Activated CD8-positive, alpha-beta memory T cell treated with anti-CD3 and anti-CD28 coated beads, Interleukin-2, amount 50 U/mL, for 1 hour (primary cell): ENCODE data around the gene MPIG6B.

Source experiments
- DNase-seq: peaks from one replicate; pipeline ENCODE4 v3.0.0-alpha.2; 2020; ENCODE audit errors: extremely low read depth

The MPIG6B gene

GRCh38 chr6:31737315-31737990, 14.3 kb downstream of the MPIG6B start:
- no peak for DNase-seq

- DNase-seq, result no peak
Observed at GRCh38 chr6:31737991-31738979, 15.1 kb downstream of the MPIG6B start.

DNA sequence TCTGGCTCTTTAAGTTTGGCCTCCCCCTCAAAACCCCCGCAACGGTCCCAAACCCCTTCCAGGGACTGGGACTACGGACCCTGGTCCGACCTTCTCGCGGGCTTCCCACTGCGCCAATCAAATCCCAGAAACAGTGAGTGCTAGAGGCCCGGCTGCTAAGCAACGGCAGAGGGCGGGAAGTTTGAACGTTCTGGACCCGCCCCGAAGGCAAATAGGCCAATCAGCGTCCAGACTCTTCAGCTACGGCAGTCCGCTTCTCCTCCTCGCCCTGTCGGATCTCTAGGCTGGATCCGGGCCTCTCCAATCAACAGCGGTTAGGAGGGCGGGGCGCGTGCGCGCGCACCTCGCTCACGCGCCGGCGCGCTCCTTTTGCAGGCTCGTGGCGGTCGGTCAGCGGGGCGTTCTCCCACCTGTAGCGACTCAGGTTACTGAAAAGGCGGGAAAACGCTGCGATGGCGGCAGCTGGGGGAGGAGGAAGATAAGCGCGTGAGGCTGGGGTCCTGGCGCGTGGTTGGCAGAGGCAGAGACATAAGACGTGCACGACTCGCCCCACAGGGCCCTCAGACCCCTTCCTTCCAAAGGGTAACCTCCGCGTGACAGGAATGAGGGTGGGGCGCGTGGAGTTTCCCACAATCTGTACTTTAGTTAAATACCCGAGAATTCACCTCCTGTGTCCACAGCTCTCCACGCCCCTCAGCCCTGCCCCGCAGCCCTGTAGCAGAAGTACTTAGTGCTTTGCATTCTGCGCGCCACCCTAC, 16.6 kb downstream of the MPIG6B start, which contains the start of gene MSH5:
Gene MSH5, plus strand, starts transcription at position 367 of the 758 bp plus-strand sequence. CDS start 462 bp downstream, outside the sequence.
- DNase-seq, result peak; percentile 89

GRCh38 chr6:31740397-31741223, 17.4 kb downstream of the MPIG6B start:
- DNase-seq, result no peak

DNA sequence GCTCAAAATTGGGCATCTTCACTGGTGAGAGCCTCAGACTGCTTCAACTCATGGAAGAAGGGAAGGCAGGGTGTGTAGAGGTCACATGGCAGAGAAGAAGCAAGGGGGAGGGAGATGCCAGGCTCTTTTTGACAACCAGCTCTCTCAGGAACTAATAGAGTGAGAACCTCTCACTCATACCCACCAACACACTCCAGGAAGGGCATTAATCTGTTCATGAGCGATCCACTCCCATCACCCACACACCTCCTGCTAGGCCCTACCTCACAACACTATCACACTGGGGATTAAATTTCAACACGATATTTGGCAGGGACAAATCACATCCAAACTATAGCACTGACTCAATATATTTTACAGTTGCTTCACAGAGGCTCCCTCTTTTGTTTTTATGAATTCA, 18.6 kb downstream of the MPIG6B start:
- no peak for DNase-seq

DNA sequence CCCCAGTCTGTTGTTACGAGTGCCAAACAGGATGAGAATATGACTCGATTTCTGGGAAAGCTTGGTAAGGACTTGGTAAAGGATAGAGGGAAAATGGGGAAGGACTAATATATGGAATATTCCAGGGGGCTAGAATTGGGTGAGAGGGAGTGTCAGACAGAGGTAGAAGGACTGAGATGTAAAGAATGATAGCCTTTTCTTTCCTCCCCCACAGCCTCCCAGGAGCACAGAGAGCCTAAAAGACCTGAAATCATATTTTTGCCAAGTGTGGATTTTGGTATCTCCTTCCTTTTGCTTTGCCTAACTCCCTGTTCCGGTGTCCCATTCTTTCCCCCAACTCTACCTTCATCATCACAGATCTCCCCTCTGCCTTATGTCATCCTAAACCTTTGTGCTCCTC, 19.7 kb downstream of the MPIG6B start:
- no peak for DNase-seq

DNA sequence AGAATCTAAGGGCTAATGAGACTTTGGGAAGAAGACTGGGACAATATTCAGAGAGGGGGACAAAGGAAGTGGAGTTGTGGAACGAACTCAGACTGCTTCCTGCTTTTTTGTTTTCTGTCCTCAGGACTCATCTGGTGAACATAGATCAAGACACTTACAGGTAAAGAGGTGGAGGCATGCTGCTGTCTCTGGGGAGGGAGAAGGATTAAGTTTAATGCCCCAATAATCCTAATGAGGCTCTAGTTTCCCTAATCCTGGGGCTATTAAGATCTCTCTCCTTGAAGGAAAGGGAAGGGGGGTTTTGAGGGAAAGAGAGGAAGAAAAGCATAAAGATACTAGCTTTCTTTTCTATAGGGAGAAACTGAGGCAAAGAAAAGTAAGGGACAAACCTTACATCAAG, 21.2 kb downstream of the MPIG6B start:
- no peak for DNase-seq

- DNase-seq, result no peak
Observed at GRCh38 chr6:31749301-31750036, 26.3 kb downstream of the MPIG6B start.

GRCh38 chr6:31750411-31751022, 27.3 kb downstream of the MPIG6B start:
- no peak for DNase-seq

DNA sequence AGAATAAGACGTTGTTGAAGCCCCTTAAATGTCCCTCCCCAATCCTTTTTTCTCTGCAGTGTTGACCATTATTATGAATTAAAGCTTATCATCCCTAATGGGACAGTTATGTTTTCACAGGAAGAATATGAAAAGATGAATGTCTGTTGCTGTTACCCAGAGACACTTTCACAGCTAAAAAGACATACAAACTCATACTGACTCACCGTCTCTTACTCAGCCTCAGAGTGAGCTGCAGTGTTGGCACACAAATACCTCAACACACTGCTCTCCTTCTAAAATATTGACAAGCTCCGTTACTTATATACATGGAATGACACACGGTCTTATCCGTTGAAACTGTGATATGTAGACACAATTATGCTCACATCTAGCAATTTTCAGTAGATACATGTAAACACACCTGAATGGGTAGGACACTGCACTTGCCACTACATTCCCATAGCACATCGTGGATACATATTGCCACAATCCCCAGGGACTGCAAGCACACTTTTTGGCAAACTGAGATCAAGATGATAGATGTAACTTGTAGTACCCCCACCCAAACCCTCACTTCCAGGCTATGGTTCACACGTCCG, 29.7 kb downstream of the MPIG6B start:
- DNase-seq, result no peak

DNA sequence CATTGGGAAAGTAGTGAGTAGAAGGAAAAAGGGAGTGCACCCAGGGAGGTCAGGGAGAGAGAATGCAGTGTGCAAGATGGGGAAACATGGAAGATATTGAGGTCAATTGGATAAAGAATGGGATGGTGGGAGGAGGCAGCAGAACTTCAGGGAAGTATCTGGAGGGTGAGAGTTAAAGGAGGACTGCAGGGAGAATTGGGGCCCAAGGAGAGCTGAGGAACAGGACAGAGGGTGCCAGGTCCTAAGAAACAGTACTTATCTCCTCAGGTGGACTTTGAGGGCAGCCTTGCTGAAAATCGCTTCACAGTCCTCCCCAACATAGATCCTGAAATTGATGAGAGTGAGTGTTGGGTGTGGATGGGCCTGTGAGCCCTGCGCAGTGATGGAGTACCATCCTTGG, 35.1 kb downstream of the MPIG6B start:
- no peak for DNase-seq

- no peak for DNase-seq
Observed at GRCh38 chr6:31760790-31761189, 37.6 kb downstream of the MPIG6B start.

- DNase-seq, result no peak
Observed at GRCh38 chr6:31761343-31761742, 38.2 kb downstream of the MPIG6B start.

GRCh38 chr6:31762356-31762755, 39.2 kb downstream of the MPIG6B start, which contains the start of gene SAPCD1:
SAPCD1 (plus strand) TSS chr6:31762656; CDS start chr6:31763055, 399 bp downstream.
- no peak for DNase-seq

DNA sequence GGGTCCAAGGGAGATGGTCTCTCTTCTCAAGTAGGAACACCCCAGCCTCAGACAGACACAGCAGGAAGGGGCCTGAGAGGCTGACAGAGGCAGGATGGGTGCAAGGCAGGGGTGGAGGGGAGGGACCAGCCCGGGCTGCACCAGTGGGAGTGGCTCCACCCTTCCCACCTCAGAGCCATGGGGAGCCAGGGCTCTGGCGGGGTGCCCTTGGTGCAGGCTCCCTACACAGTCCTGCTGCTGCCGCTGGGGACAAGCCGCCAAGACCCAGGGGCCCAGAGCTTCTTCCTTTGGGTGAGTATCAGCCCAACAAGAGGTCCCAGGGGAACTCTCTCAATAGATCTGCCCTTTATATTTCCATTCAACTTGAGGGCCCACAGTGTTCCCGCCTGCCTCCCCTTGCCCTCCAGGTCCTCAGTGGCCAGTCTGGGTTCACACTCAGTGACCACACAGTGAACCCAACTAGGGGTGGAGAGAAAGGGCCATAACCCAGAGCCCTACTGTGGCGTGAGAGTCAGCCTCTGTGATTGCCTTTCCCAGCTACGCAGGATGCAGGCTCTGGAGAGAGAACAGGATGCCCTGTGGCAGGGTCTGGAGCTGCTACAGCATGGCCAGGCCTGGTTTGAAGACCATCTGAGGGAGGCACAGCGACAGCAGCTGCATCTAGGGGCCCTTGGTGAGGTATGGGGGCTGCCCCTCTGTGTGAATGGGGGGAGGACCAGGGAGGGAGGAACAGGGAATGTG, 39.9 kb downstream of the MPIG6B start:
- no peak for DNase-seq

DNA sequence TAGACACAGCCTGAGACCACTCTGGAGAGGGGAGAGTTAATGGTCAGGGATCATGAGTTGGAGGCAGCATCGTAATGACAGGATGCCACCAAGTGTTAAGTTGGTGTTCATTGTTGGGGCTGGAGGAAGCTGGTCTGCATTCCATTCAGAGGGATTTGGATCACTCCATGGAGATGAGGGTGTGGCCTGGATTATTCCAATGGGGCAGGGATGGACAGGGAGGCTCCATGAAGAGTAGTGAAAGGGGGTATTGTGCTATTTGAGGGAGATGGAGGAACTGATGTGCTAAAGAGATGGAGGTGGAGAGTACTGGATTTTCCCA, 40.4 kb downstream of the MPIG6B start:
- no peak for DNase-seq

- no peak for DNase-seq
Observed at GRCh38 chr6:31764198-31764597, 41.0 kb downstream of the MPIG6B start.

GRCh38 chr6:31765559-31765909, 42.4 kb downstream of the MPIG6B start:
- no peak for DNase-seq
